GM12878 (cell line): ENCODE measurements around the gene HNRNPU. TPM values are rescaled to one million over a fixed set of nuclear protein-coding genes. Genes with fewer than 3 reads are reported as not detected.
A peak's percentile ranks its signal among the peaks of the same experiment; 100 is the strongest.

ENCODE experiments used
- ATAC-seq: fragments of 200-7000 bp; cut with Tn5 transposase; 3 replicates; pipeline ENCODE4 v1.9.1; 2020; ENCODE audit warnings: mild to moderate bottlenecking, moderate library complexity
- BruUV-seq: library from RNA; stranded (reverse); fragments of 400-500 nt; replicated peaks from 2 replicates; lab custom pipeline; 2021; lab: Mats Ljungman, UMichigan
- CTCF ChIA-PET: fragments of 300-600 bp; sonication (Branson Sonifier 250); formaldehyde crosslinking; extraction: SDS; loops from one replicate; lab custom pipeline; 2021; ENCODE audit warnings: inconsistent platforms; lab: Yijun Ruan, JAX
- POLR2A ChIA-PET: fragments of 350-600 bp; formaldehyde crosslinking; extraction: SDS; loops from one replicate; lab custom pipeline; 2021; ENCODE audit warnings: inconsistent platforms; lab: Charles Lee
- RAD21 ChIA-PET: fragments of 300-600 bp; sonication (Branson Sonifier 250); formaldehyde crosslinking; loops from one replicate; lab custom pipeline; 2023; ENCODE audit warnings: antibody characterized with exemption; ENCODE audit not compliant: unreplicated experiment; lab: Charles Lee
- SMC1A ChIA-PET: fragments of 300-600 bp; sonication (Branson Sonifier 250); formaldehyde crosslinking; loops from one replicate; lab custom pipeline; 2023; ENCODE audit not compliant: unreplicated experiment, uncharacterized antibody; lab: Charles Lee
- DNase-seq: peaks from one replicate; pipeline ENCODE4 v3.0.0-alpha.2; 2011; ENCODE audit warnings: low read depth, low spot score
- FAIRE-seq: peaks from 3 replicates; lab custom pipeline; 2011; peaks lifted over from hg19 to GRCh38; lab: Jason Lieb, UNC
- H2AFZ ChIP-seq: 2 replicates; pipeline ENCODE4 v1.6.0; 2011; ENCODE audit warnings: low read depth, low read length, control low read depth; ENCODE audit not compliant: control insufficient read depth
- H3K27ac ChIP-seq: 2 replicates; pipeline ENCODE4 v1.5.1; 2011; ENCODE audit warnings: control low read depth; ENCODE audit not compliant: control insufficient read depth, insufficient read depth
- H3K27me3 ChIP-seq, 2 experiments: replicated peaks in 1 of 2; 2 replicates each; pipeline versions ENCODE4 v1.6.0 to v1.6.1; 2011; ENCODE audit warnings: low read length in 1 of 2; ENCODE audit not compliant: control insufficient read depth in 2 of 2, insufficient read depth in 2 of 2
- H3K36me3 ChIP-seq, 2 experiments: 2 replicates each; pipeline ENCODE4 v1.5.1; 2011; ENCODE audit warnings: low read length in 1 of 2; ENCODE audit not compliant: control insufficient read depth in 2 of 2, insufficient read depth in 2 of 2
- H3K4me1 ChIP-seq: 2 replicates; pipeline ENCODE4 v1.6.1; 2011; ENCODE audit warnings: mild to moderate bottlenecking, low read length, moderate library complexity, mixed read lengths; ENCODE audit not compliant: control insufficient read depth, insufficient read depth
- H3K4me2 ChIP-seq: 2 replicates; pipeline ENCODE4 v1.6.0; 2011; ENCODE audit warnings: control low read depth; ENCODE audit not compliant: control insufficient read depth, insufficient read depth
- H3K4me3 ChIP-seq: fragments of 200-600 bp; sonication (generic); 2 replicates; pipeline ENCODE4 v1.5.1; 2016
- H3K79me2 ChIP-seq: 2 replicates; pipeline ENCODE4 v1.6.0; 2011; ENCODE audit warnings: low read length; ENCODE audit not compliant: control insufficient read depth, insufficient read depth
- H3K9ac ChIP-seq: 2 replicates; pipeline ENCODE4 v1.8.0; 2011; ENCODE audit warnings: low read length, control low read depth, mixed read lengths; ENCODE audit not compliant: control insufficient read depth, insufficient read depth
- H3K9me3 ChIP-seq: replicated peaks from 3 replicates; pipeline ENCODE4 v1.5.1; 2011; ENCODE audit warnings: mild to moderate bottlenecking, low read length; ENCODE audit not compliant: control insufficient read depth, insufficient read depth
- H4K20me1 ChIP-seq: 2 replicates; pipeline ENCODE4 v1.6.0; 2011; ENCODE audit not compliant: control insufficient read depth, insufficient read depth
- ATF7 ChIP-seq: fragments of 450-650 bp; IDR thresholded peaks from 2 replicates; pipeline ENCODE4 v1.6.1; 2016; ENCODE audit warnings: low read depth, mild to moderate bottlenecking
- CBX5 ChIP-seq: sonication (generic); IDR thresholded peaks from 2 replicates; pipeline ENCODE4 v1.6.1; 2016; ENCODE audit warnings: low read depth, moderate library complexity, mild to moderate bottlenecking, inconsistent platforms
- CEBPB ChIP-seq, 2 experiments: fragments of 150-350 bp in 1 of 2; IDR thresholded peaks; 2 replicates each; pipeline ENCODE4 v1.6.1; 2012 to 2014; ENCODE audit warnings: low read depth in 2 of 2, low read length in 2 of 2, borderline replicate concordance in 1 of 2, inconsistent platforms in 1 of 2
- HDAC2 ChIP-seq: fragments of 200-600 bp; sonication (generic); IDR thresholded peaks from 2 replicates; pipeline ENCODE4 v1.6.1; 2017
- HDAC6 ChIP-seq: fragments of 200-600 bp; sonication (generic); IDR thresholded peaks from one replicate; pipeline ENCODE4 v1.8.0; 2017; ENCODE audit warnings: antibody characterized with exemption; ENCODE audit not compliant: unreplicated experiment
- HSF1 ChIP-seq: fragments of 150-350 bp; IDR thresholded peaks from 2 replicates; pipeline ENCODE4 v1.6.1; 2014; ENCODE audit warnings: mild to moderate bottlenecking, low read depth, low read length
- MTA2 ChIP-seq: fragments of 450-650 bp; IDR thresholded peaks from 2 replicates; pipeline ENCODE4 v1.6.1; 2016; ENCODE audit warnings: low read depth, mild to moderate bottlenecking, moderate library complexity
- NBN ChIP-seq: fragments of 450-650 bp; IDR thresholded peaks from 2 replicates; pipeline ENCODE4 v1.6.1; 2016
- NR2C2 ChIP-seq: IDR thresholded peaks from 2 replicates; pipeline ENCODE4 v1.6.1; 2011; ENCODE audit warnings: borderline replicate concordance, low read depth; ENCODE audit not compliant: control insufficient read depth, insufficient read length
- POLR2AphosphoS5 ChIP-seq: IDR thresholded peaks from 2 replicates; pipeline ENCODE4 v1.6.1; 2011; ENCODE audit warnings: mild to moderate bottlenecking, low read length, inconsistent platforms
- RCOR1 ChIP-seq: conservative IDR thresholded peaks from 2 replicates; pipeline ENCODE4 v1.6.1; 2012; ENCODE audit warnings: low read depth, low read length, improper control_type of control experiment
- SMC3 ChIP-seq: IDR thresholded peaks from 2 replicates; pipeline ENCODE4 v1.6.1; 2011; ENCODE audit warnings: low read length, improper control_type of control experiment, borderline replicate concordance
- TCF12 ChIP-seq: IDR thresholded peaks from 2 replicates; pipeline ENCODE4 v1.6.1; 2011; ENCODE audit warnings: low read depth, mild to moderate bottlenecking, low read length
- USF1 ChIP-seq: IDR thresholded peaks from 2 replicates; pipeline ENCODE4 v1.6.1; 2011; ENCODE audit warnings: borderline replicate concordance, low read depth, mild to moderate bottlenecking, moderate library complexity, mixed read lengths, low read length; ENCODE audit not compliant: insufficient read depth; ENCODE audit errors: extremely low read length
- ZNF217 ChIP-seq: fragments of 450-650 bp; IDR thresholded peaks from 2 replicates; pipeline ENCODE4 v1.6.1; 2017; ENCODE audit warnings: antibody characterized with exemption, mild to moderate bottlenecking
- ZNF592 ChIP-seq: fragments of 450-650 bp; IDR thresholded peaks from 2 replicates; pipeline ENCODE4 v1.6.1; 2017; ENCODE audit warnings: mild to moderate bottlenecking, moderate library complexity
- ZNF622 ChIP-seq: fragments of 450-650 bp; IDR thresholded peaks from 2 replicates; pipeline ENCODE4 v1.6.1; 2017; ENCODE audit warnings: mild to moderate bottlenecking, inconsistent platforms
- WGBS: methylation state at CpG from one replicate; pipeline ENCODE4 v1.1.6; 2016; ENCODE audit warnings: low lambda C conversion rate; ENCODE audit not compliant: insufficient replicate concordance, insufficient coverage; ENCODE audit errors: missing lambda C conversion rate; 5-methylcytosine and 5-hydroxymethylcytosine counted together
- in situ Hi-C: fragments of 300-500 bp; cut with MboI; formaldehyde crosslinking; loops from 9 replicates; pipeline ENCODE4 v1.14.3; 2018; ENCODE audit warnings: mixed read lengths
- intact Hi-C: fragments of 100-400 bp; cut with micrococcal nuclease; formaldehyde crosslinking; loops from one replicate; pipeline ENCODE4 v1.14.2; 2022; ENCODE audit not compliant: unreplicated experiment
- polyA plus RNA-seq, 11 experiments: library from polyadenylated mRNA; depleted of rRNA in 4 of 11; unstranded in 6 of 11; stranded (reverse) in 5 of 11; fragments of >200 nt; fragmentation: Nextera tagmentation in 4 of 11; fragmentation: Illumina TruSeq in 1 of 11; extraction: Ambion mirVana in 4 of 11; extraction: Trizol in 1 of 11; gene quantifications; 1 replicate in 1 of 11; 2 replicates in 10 of 11; pipeline versions ENCODE4 v1.2.1 to v1.2.3, GENCODE V29; 2011 to 2016; ENCODE audit warnings: inconsistent platforms in 2 of 11, missing spikeins in 2 of 11, low read depth in 1 of 11
- total RNA-seq, 4 experiments: library from RNA; depleted of rRNA in 3 of 4; stranded (reverse); fragments of >200 nt in 3 of 4; fragmentation: Illumina TruSeq in 1 of 4; extraction: Trizol in 1 of 4; gene quantifications; 2 replicates each; pipeline versions ENCODE4 v1.2.1 to v1.2.3, GENCODE V29; 2013 to 2021

The HNRNPU gene
- total and polyA plus RNA-seq, 10 of the 15 experiments (the other 5 are each of a cell fraction or from before 2014, with no cell fraction given): 163 to 569 (median 420) TPM

DNA sequence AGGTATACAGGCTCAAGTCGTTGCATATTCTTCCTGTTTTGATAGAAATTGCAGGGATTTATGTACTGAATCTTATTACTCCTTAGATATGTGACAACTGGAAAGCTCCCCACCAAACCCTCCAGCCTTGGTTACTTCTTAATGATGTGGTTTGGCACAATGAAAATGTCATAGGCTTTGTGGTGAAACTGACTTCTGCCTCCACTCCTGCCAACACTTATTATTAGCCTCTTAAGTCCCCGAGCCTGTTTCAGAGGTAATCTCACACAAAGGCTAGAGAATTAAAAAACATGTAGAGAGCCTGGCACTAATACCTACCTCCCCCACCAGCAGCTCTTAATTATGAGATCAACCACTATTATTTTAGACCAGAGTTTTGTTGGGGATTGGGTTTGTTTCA, 24.7 kb downstream of the HNRNPU start:
- ATAC-seq: no peak
- Histone ChIP-seq H3K27ac (no peak overlapping the region), H3K9ac (no peak overlapping the region), H3K79me2 (peaks cover 66% of the 10 kb centered on the region), H3K4me2 (peak overlapping the region; percentile 44), H2AFZ (no peak overlapping the region), H3K27me3 (no peaks in the 10 kb centered on the region), H4K20me1 (no peaks in the 10 kb centered on the region), H3K36me3 (peaks cover 3 to 23% of the 10 kb centered on the region in 2 experiments; a peak in 3 of 4 replicates), H3K4me3 (peak overlapping the region; percentile 2; the same call in 1 of the 2 replicates), H3K9me3 (peaks cover 3% of the 10 kb centered on the region; the same call in 1 of the 3 replicates), H3K4me1 (no peaks in the 10 kb centered on the region)
- DNase-seq: no peak
- in situ Hi-C loops: no loop called here
- intact Hi-C loops: loop anchor here (10.0 kb wide), 3 partner anchors 105 to 515 kb away; partner anchors contain the start of gene ADSS2
- no peak for FAIRE-seq
- ChIA-PET POLR2A (interaction anchor here (0.5 to 14.7 kb wide), 3 partner anchors 17 to 139 kb away, joined by 3 to 350 read pairs (median 55); partner anchors contain the start of gene HNRNPU), CTCF (interaction anchor here (0.8 to 7.9 kb wide), 7 partner anchors 14 to 203 kb away, joined by 3 to 98 read pairs (median 3); partner anchors contain the start of gene HNRNPU), SMC1A (interaction anchor here (1.0 to 16.8 kb wide), 10 partner anchors 8 to 203 kb away, joined by 3 to 360 read pairs (median 4); partner anchors contain the start of gene HNRNPU), RAD21 (interaction anchor here (0.7 to 2.2 kb wide), 8 partner anchors 16 to 203 kb away, joined by 3 to 7 read pairs (median 4); no protein-coding TSS in a partner anchor)
- no TSS peak for BruUV-seq
- 2% methylated on average over 2 of the region's 2 CpGs for WGBS
- TF ChIP-seq ZNF622 (no peak), NBN (0 out of 2 replicates have a peak, but pooled peaks have one; percentile 19), SMC3 (no peak), ATF7 (no peak), HSF1 (no peak), ZNF217 (no peak), CEBPB (IDR thresholded peaks at IDR 0.05; ENCODE audit: borderline replicate concordance in 1 of 2, low read depth in 2 of 2, low read length in 2 of 2) (no peak), MTA2 (peak; percentile 18; the same call in 1 of the 2 replicates), CBX5 (peak; percentile 51; the same call in 1 of the 2 replicates), ZNF592 (no peak), USF1 (no peak), RCOR1 (no peak), POLR2AphosphoS5 (no peak), HDAC2 (no peak), NR2C2 (no peak), HDAC6 (no peak), TCF12 (no peak)
